ENCODE results near the gene MYO5A. TPM values are rescaled to one million over a fixed set of nuclear protein-coding genes. Genes with fewer than 3 reads are reported as not detected.
"Not testable (repeated sequence)": the region's sequence is repeated elsewhere in the genome, so short reads cannot be mapped to it uniquely, and the experiment has no call there.

The MYO5A gene
- total RNA-seq, 1 donor from 2014 or later, result 34.8 TPM

DNA sequence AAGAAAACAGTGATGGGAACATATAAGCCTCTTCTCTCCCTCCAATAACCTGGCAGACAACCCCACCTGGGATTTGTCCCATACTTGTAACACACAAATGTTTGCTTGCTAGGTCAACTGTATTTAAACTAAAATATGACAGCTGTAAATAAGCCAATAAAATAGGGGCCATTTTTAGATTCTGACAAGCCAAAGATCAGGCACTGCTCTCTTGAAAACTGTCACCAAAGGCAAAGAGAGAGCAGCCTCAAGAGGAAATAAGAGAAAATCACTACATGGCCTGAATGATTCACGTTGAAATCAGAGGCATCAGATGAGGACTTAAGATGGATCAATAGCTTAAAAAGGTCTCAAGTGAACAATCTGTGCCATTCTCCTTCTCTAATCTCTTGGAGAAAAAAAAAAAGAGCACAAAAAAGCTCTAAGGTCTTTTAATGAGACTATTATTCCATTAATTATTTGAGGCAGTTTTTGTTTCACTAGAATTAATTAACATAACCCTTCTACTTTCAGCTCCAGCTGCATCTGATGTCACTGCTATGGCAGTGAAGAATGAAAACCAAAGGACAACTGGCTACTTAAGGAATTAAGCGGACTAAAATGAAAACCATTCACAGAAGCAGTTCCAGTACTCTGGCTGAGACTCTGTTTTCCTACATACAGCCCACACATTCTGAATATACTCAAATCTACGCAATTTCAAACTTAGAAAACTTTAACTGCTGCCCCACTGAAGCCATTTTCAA, 19.0 kb downstream of the MYO5A start:
- intact Hi-C loops (cut with micrococcal nuclease), result no loop called here

DNA sequence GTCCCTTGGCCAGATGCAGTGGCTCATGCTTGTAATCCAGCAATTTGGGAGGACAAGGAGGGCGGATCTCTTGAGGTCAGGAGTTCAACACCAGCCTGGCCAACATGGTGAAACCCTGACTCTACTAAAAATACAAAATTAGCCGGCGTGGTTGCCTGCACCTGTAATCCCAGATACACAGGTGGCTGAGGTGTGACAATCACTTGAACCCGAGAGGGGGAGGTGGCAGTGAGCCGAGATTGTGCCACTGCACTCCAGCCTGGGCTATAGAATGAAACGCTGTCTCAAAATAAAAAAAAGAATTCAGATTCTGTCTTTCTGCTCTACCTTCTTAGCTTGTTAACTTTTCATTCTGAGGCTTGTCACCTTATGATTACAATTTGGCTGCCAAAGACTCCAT, 22.1 kb downstream of the MYO5A start:
- intact Hi-C loops (cut with micrococcal nuclease), result no loop called here

DNA sequence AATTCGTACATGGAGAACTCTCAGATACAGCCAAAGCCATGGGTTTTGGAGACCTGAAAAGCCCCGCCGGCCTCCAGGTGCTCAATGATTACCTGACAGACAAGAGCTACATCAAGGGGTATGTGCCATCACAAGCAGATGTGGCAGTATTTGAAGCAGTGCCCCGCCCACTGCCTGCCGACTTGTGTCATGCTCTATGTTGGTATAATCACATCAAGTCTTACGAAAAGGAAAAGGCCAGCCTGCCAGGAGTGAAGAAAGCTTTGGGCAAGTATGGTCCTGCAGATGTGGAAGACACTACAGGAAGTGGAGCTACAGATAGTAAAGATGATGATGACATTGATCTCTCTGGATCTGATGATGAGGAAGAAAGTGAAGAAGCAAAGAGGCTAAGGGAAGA, 23.5 kb downstream of the MYO5A start:
- intact Hi-C loops (cut with micrococcal nuclease), result no loop called here

DNA sequence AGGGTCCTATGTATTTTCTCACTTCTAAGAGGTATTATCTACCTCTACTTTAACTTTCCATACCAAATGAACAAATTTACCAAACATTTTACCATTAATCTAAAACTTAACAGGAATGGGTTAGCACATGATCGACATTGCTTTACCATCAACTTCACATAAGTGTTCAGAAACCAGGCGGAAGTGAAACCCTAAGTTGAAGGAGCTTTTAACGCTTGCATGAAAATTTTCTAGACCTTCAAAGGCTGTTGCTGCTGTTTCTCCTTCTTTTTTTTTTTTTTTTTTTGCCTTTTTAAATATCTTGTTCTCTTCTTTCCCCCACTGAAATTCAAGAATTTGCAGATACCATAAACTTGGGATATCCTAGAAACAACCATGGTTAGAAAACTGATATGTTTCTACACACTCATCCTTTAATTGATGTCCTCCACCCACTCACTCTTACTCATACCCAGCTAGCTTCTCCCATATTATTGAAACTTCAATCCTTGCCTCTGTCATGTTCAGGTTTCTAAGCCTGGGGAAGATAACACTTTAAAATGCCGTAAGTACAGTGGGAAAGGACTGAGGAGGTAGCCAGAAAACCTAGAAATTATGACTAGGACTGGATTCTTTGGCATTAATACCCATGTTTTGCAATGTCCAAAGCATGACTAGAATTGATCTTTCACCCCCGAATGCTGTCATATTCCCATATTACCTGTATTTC, 24.7 kb downstream of the MYO5A start:
- intact Hi-C loops (cut with micrococcal nuclease), result no loop called here

DNA sequence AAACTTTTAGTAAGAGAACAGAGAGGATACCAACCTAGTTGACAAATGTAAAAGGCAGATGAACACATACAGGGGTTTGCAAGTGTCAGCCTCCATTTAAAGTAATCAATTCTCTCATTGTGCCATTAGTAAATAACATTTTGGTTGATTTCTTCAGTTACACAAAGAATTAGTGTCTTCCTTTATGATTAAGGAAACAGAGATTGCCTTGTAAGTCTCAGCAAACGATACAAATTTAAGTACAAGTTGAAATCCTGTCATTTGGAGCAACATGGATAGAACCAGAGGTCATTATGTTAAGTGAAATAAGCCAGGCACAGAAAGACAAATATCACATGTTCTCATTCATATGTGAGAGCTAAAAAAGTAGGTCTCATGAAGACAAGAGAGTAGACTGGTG, 26.1 kb downstream of the MYO5A start:
- intact Hi-C loops (cut with micrococcal nuclease), result no loop called here

DNA sequence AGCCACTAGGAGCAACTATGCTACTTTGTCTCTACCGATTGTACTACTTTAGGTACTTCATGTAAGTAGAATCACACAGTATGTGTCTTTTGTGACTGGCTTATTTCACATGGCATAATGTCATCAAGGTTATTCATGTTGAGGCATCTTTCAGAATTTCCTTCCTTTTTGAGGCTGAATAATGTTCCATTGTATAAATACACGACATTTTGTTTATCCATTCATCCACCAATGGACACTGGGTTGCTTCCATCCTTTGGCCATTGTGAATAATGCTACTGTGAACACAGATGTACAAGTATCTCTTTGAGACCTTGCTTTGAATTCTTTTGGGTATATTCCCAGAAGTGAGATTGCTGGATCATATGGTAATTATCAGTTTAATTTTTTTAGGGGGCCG, 29.2 kb downstream of the MYO5A start:
- intact Hi-C loops (cut with micrococcal nuclease), result no loop called here

DNA sequence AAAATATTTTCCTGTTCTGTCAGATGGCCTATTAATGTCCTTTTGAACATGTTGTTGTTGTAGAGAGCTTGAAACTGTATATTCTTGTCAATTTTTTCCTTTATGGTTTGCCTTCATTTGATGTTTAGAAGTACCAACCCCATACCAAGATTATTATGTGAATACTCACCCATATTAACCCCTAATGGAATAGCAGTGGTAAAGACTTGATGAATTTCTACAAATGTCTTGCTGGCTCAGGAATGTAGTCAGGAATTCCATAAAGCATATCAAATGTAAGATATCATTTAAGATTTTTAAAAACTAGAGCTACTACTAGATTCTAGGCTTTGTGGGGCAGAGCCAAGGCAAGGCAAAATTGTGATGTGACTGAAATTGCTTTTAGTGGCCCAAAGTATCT, 30.0 kb downstream of the MYO5A start:
- intact Hi-C loops (cut with micrococcal nuclease), result no loop called here

DNA sequence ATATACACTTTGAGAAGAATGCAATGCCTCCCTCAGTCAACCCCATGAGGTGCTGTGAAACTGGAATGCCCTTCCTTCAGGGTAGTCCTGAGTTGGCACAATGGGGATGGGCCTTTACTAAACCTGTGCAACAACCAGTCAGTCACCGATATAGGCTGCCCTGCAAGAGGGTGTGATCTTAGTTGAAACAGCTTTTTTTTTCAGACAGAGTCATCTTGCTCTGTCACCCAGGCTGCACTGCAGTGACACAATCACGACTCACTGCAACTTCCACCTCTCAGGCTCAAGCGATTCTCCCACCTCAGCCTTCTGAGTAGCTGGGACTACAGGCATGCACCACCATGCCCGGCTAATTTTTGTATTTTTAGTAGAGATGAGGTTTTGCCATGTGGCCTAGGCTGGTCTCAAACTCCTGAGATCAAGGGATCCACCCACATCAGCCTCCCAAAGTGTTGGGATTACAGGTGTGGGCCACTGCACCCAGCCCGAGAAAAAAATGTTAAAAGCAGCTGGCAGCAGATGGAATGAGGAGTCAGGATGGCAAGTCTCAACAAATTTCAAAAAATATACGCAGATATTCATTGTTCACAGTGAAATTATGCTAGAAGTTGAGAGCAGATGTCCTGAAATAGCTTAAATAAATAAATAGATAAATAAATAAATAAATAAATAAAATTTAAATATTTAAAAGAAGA, 31.8 kb downstream of the MYO5A start:
- intact Hi-C loops (cut with micrococcal nuclease), result loop anchor here (2.0 kb wide), 1 partner anchor 14 kb away; no protein-coding TSS in a partner anchor

DNA sequence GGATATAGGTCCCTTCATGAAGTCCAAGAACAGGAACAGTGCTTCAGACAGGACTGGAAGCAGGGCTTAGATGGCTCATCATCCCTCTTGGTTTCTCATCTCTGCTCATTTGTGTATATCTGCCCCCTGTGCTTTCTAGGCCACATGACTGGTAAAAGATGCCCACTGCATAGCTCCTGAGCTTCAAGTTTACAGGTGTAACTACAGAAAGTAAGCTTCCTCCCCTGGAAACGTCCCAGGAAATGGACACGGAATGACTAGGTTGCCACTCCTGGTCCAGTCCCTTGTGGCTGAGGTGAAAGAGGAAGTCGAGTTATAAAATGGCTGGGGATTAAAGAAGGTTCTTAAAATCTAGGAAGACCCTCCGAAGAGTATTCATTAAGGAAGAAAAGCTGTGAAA, 32.5 kb downstream of the MYO5A start:
- intact Hi-C loops (cut with micrococcal nuclease), result loop anchor here (2.0 kb wide), 1 partner anchor 13 kb away; no protein-coding TSS in a partner anchor

DNA sequence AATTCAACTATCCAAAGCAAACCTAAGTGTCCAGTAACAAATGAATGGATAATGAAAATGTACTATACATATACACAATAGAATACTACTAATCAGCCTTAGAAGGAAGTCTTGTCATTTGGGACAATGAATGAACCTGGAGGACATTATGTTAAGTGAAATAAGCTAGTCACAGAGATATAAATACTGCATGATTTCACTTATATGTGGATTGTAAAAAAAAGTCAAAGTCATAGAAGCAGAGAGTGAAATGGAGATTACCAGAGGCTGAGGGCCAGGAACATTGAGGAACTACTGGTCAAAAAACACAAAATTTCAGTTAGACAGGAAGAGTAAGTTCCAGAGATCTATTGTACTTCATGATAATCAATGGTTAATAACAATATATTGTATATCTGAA, 33.6 kb downstream of the MYO5A start:
- intact Hi-C loops (cut with micrococcal nuclease), result no loop called here

DNA sequence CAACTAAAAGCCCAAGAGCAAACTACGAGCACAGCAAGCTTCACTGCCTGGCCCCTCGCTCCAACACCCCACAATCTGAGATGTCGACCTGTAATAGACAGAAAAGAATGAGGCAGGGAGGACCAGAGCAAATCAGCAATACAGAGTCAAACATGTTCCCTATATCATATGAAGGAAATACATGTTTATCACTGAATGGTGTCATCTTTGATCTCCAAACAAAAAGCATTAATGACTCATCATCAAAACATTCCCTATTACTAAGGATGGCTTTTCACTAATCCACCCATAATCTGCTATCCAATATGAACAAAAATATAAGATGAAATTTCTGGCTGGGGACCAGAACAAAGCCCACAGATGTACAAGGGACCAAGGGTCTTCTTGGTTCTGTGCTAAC, 34.7 kb downstream of the MYO5A start:
- intact Hi-C loops (cut with micrococcal nuclease), result no loop called here

DNA sequence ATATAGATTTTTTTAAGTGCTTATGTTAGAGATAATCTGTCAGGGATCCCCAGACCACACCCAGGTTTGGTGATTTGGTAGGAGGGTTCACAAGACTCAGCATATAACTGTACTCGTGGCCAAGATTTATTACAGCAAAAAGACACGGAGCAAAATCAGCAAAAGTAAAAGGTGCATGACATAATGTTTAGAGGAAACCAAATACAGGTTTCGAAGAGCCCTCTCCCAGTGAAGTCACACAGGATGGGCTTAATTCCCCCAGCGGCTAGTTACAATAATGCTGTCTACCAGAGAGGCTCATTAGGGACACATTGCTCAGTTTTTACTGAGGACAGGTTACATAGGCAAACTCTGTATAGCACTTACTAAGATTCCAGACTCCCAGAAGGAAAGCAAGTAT, 36.5 kb downstream of the MYO5A start:
- intact Hi-C loops (cut with micrococcal nuclease), result no loop called here

DNA sequence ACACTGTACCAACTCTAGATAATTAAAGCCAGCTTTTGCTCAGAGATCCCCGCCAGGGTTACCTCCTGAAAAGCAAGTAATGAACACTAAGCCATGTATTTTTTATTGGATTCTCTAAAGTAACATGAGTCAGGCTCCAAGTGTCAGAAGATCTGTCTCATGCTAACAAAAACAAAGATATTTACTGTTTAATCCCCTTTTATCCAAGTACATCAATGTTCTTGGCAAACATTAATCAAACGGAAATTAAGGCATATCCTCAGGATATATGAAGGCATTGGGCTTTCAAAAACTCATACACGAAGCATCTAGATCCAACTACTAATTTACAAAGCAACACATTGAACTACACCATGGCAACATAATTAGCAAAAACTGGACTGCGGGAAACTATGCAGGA, 37.2 kb downstream of the MYO5A start:
- intact Hi-C loops (cut with micrococcal nuclease), result no loop called here

DNA sequence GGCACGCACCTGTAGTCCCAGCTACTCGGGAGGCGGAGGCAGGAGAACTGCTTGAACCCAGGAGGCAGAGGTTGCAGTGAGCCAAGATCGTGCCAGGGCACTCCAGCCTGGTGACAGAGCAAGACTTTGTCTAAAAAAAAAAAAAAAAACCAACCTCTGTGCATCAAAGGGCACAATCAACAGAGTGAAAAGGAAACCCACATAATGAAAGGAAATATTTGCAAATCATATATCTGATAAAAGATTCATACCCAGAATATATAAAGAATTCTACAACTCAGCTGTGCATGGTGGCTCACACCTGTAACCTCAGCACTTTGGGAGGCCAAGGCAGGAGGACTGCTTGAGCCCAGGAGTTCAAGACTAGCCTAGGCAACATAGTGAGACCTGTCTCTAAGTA, 39.2 kb downstream of the MYO5A start:
- intact Hi-C loops (cut with micrococcal nuclease), result not testable (repeated sequence)

DNA sequence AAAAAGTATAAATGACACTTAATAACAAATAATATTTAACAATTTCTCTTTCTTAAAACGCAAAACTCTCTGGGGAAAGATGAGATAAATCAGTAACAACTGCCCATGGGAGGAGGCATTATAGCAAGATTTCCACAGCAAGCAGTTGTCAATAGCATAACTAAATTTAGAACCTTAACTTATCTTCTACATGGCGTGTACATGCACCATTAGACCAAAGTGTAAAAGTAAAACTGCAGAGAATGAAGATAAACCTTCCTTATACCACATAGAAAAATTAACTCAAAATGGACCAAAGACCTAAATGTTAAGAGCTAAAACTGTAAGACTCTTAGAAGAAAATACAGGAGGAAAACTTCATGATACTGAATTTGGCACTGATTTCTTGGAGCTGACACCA, 39.9 kb downstream of the MYO5A start:
- intact Hi-C loops (cut with micrococcal nuclease), result no loop called here

DNA sequence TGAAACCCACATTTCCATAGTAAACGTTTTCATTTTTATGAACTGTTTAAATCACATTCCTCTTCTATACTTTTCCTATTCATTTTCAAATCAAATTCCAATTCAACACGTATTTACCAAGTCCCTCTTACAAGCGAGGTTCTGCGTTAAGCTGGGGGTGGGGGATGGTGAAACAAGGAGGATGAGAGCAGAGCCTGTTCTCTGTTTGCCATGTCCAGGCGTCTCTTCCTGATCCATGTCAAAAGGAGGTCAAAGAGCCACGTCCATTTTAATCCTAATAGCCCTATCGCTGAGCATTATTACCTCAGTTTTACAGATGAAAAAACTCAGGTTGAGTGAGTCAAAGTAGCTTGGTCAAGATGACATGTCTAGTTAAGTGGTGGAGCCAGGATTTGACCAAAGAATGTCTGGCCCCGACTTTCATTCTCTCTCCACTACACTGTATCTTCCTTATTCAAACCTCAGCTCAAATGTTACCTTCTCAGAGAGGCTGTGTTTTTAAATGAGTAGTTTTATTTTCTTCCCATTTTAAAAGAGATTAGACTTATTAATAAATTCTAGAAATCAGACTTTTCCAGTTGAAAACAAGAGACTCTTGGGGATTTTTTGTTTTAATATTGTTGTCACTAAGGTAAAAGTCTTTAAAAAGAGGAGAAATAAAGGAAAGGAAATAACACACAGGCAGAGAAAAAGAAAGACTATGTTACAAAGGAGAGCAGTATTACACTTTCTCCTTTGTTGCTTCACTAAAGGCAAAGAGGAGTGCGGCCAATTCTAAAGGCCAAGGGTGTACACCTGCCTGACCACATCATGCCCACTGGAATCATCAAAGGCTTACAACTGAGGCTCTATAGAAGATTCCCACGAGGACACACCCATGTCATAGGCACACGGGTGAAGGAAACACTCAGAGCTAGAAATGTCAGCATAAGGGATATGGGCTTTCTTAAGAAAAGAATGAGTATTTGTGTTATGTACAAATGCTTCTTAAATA, 42.4 kb downstream of the MYO5A start:
- intact Hi-C loops (cut with micrococcal nuclease), result no loop called here

DNA sequence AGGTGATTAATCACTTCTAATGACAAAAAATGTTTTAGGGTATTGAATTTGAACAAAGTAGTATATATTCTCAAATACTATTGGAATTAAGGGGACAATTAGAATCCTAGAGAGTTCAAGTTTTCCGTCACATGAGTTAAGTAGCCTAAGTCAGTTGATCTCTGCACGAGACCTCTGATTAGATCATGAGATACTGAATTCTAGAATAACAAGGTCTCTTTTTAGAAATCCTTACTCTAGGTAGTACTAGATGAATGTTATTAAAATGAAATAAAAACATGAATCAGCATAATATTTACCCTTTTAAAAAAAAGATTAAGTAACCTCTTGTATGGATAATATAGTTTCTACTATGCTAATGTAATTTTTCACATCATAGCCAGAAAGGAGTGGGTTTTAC, 43.4 kb downstream of the MYO5A start:
- intact Hi-C loops (cut with micrococcal nuclease), result no loop called here

DNA sequence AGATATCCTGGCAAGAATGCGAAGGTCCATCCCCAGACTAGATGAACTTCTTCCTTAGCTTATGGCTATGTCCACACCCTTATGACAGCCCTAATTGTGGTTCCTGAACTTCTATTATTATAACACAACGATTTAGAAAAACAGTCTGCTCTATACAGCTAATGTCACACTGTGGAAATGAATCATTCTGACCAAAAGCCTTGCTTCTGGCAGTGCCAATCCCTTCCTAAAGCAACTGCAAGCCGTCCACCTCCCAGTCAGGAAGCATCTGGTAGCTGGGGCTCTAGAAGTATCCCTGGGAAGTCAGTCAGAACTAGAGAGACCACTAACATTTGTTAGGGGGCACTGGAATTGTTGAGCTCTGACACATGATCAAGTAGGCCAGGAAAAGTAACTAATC, 45.0 kb downstream of the MYO5A start:
- intact Hi-C loops (cut with micrococcal nuclease), result loop anchor here (2.0 to 5.0 kb wide), 5 partner anchors 13 to 227 kb away; partner anchors contain the start of genes ARPP19 and ATOSA

DNA sequence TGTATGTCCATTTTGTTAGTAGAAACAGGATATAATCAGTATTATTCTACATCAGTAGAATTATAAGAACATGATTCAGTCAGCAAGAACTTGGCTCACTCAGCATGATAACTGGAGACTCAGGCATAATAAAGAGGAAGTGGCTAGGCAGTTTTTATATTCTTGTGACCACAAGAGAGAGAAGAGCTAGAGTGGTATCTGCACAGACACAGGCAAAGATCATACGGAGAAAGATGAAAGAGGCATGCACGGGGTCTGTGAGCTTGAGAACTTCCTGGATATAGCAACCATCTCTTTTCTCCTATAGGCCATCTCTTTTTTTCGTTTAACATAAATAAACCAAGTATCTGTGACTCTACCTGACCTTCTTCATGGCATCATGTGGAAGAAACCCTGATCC, 46.8 kb downstream of the MYO5A start:
- intact Hi-C loops (cut with micrococcal nuclease), result loop anchor here (1.0 to 5.0 kb wide), 7 partner anchors 15 to 225 kb away; partner anchors contain the start of genes ARPP19 and ATOSA

DNA sequence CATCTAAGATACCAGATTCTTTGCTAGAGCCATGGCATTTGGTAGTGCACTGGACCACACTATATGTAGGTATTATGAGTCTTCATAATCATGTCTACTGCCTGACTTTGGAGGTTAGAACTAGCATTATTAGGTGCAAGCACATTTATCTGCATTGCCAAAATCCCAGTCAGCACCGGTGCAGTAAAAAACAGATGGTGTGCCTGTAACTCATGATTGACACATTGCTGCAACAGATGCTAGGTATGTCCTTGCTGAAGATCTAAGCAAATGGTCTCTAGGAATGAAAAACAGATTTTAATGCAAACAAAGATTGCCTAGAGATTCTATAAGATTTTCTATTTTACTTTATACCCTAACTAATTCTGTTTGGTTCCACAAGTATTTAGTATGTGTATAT, 47.7 kb downstream of the MYO5A start:
- intact Hi-C loops (cut with micrococcal nuclease), result loop anchor here (5.0 kb wide), 2 partner anchors 149 to 196 kb away; partner anchors contain the start of gene ATOSA

DNA sequence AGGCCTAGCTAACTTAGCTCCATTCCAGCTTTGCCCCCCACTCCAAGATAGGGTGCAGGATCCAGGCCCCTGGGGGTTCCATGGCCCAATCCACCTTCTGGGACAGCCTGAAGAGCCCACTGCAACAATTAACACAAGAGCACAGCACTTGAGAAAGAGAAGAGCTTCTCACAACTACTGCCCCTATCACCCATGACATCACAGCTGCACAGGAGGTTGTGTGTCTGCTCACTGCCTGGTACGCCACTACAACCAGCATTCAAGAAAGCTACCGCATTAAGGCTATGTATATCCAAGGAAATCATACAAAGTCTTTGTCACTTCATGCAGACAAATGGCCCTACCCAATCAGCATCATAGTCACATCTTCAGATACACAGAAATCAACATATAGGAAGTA, 62.0 kb downstream of the MYO5A start:
- intact Hi-C loops (cut with micrococcal nuclease), result loop anchor here (2.0 to 10.0 kb wide), 3 partner anchors 58 to 282 kb away; partner anchors contain the start of gene MYO5A

All from T-helper 1 cell treated with Interleukin-12 subunit alpha and Interleukin-12 subunit beta and Interleukin-4 antibody, amounts not matched to agents 30 ng/mL and 1 ng/mL, for 36 hours (primary cell).